ENCODE measurements around the gene KRTAP10-2. TPM values are rescaled to one million over a fixed set of nuclear protein-coding genes. Genes with fewer than 3 reads are reported as not detected.
A peak's percentile ranks its signal among the peaks of the same experiment; 100 is the strongest.

The KRTAP10-2 gene
- total RNA-seq, 1 donor from 2014 or later, result not detected

DNA sequence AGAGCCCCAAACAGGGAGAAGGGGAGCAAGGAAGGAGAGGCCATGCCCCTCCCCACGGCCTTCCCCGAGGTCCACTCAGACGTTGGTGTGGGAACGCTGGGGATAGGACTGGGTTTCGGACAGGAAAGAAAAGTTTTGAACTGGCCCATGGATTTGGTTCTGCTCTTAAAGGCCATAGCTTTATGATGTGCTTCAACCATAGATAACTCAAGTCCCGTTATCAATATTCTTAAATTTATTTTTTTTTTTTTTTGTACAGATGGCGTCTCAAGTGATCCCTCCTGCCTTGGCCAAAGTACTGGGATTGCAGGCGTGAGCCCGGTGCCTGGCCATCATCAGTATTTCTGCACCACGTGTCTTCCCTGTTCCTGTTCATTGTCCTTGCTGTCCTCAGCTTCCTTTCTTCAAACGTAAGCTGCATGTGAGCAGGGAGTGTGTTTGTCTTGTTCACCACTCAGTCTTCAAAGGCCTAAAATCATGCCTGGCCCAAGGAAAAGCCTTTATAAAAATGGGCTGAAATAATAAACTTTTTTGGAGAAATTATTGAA, 10.5 kb downstream of the KRTAP10-2 start:
- H3K36me3 Mint-ChIP-seq (ENCODE audit: low read depth, unreplicated experiment), result peaks cover 4% of the 10 kb centered on the region
- peak overlapping the region; percentile 39 for H3K4me3 Mint-ChIP-seq (ENCODE audit: unreplicated experiment)
- H3K27me3 Mint-ChIP-seq (ENCODE audit: unreplicated experiment), result peaks cover 6% of the 10 kb centered on the region

DNA sequence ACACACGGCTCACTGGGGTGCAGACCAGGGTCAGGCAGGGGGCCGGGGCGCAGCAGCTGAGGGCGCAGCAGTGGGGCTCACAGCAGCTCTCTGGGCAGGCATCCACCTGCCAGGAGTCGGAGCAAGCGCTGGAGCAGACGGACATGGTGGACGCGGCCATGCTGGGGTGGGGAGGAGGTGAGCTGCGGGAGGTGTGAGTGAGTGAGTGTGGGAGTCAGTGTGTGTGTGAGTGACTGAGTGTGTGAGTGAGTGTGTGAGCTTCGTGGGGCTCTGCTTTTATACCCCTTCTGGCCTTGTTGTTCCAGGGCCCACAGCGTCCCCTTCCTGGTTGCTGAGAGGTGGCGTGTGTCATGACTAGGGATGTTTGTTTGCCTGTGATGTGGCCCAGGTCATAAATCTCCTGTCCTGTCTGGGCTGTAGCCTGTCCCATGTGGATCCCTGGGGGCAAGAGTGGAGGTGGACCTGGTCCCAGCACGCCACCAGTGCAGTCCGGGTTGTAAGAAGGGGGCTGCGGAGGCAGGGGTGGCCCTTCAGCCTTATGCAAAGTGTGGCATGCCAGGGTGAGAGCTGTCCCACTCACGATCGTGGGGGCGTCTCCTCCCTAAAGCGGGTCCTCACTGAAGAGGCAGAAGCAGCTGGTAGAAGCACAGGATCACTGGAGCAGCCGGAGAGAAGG, 11.2 kb downstream of the KRTAP10-2 start, which contains the start of gene KRTAP10-1:
Gene KRTAP10-1 (minus strand): TSS at position 205 of the 676 bp plus-strand sequence. CDS start 45 bp downstream, at position 160.
- H3K4me3 Mint-ChIP-seq (ENCODE audit: unreplicated experiment), result peak within 1 kb of the TSS; percentile 39
- no peaks in the 10 kb centered on the region for H3K4me1 Mint-ChIP-seq (ENCODE audit: unreplicated experiment)
- H3K36me3 Mint-ChIP-seq (ENCODE audit: low read depth, unreplicated experiment), result peaks cover 4% of the 10 kb centered on the region
- TF ChIP-seq, protein P1, sequence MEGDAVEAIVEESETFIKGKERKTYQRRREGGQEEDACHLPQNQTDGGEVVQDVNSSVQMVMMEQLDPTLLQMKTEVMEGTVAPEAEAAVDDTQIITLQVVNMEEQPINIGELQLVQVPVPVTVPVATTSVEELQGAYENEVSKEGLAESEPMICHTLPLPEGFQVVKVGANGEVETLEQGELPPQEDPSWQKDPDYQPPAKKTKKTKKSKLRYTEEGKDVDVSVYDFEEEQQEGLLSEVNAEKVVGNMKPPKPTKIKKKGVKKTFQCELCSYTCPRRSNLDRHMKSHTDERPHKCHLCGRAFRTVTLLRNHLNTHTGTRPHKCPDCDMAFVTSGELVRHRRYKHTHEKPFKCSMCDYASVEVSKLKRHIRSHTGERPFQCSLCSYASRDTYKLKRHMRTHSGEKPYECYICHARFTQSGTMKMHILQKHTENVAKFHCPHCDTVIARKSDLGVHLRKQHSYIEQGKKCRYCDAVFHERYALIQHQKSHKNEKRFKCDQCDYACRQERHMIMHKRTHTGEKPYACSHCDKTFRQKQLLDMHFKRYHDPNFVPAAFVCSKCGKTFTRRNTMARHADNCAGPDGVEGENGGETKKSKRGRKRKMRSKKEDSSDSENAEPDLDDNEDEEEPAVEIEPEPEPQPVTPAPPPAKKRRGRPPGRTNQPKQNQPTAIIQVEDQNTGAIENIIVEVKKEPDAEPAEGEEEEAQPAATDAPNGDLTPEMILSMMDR (IDR thresholded peaks at IDR 0.05; ENCODE audit: unreplicated experiment), result no peak
- DNase-seq (ENCODE audit: low spot score), result no peak
- H3K27me3 Mint-ChIP-seq (ENCODE audit: unreplicated experiment), result peaks cover 6% of the 10 kb centered on the region
- no peak within 1 kb of the TSS for H3K27ac Mint-ChIP-seq (ENCODE audit: unreplicated experiment)
- no peaks in the 10 kb centered on the region for H3K9me3 Mint-ChIP-seq (ENCODE audit: unreplicated experiment)

More for the DNA sequence above, 10.5 kb downstream of the KRTAP10-2 start:
- no peaks in the 10 kb centered on the region for H3K9me3 Mint-ChIP-seq (ENCODE audit: unreplicated experiment)
- TF ChIP-seq, protein P1 (IDR thresholded peaks at IDR 0.05; ENCODE audit: unreplicated experiment), result no peak
- H3K27ac Mint-ChIP-seq (ENCODE audit: unreplicated experiment), result no peak overlapping the region
- no peaks in the 10 kb centered on the region for H3K4me1 Mint-ChIP-seq (ENCODE audit: unreplicated experiment)
- no peak for DNase-seq (ENCODE audit: low spot score)

DNA sequence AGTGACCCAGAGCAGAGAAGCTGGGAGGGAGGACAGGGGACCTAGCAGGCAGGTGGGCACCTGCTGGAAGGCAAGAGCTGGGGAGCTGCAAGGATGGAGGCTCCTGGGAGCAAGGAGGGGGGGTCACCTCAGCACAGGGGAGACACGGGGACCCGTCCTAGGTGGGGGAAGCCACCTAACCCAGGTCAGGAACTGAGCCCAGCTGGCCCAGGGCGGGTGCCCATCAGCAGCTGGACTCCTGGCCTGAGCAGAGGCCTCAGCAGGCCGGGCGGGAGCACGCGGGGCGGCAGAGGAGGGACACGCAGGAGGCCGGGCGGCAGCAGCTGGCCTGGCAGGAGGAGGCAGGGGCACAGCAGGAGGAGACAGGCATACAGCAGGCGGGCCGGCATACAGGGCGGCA, 12.3 kb downstream of the KRTAP10-2 start:
- DNase-seq (ENCODE audit: low spot score), result no peak
- no peaks in the 10 kb centered on the region for H3K9me3 Mint-ChIP-seq (ENCODE audit: unreplicated experiment)
- H3K27ac Mint-ChIP-seq (ENCODE audit: unreplicated experiment), result no peak overlapping the region
- H3K27me3 Mint-ChIP-seq (ENCODE audit: unreplicated experiment), result peaks cover 10% of the 10 kb centered on the region
- peaks cover 8% of the 10 kb centered on the region for H3K36me3 Mint-ChIP-seq (ENCODE audit: low read depth, unreplicated experiment)
- no peaks in the 10 kb centered on the region for H3K4me1 Mint-ChIP-seq (ENCODE audit: unreplicated experiment)
- no peak overlapping the region for H3K4me3 Mint-ChIP-seq (ENCODE audit: unreplicated experiment)
- TF ChIP-seq, protein P1 (IDR thresholded peaks at IDR 0.05; ENCODE audit: unreplicated experiment), result no peak

DNA sequence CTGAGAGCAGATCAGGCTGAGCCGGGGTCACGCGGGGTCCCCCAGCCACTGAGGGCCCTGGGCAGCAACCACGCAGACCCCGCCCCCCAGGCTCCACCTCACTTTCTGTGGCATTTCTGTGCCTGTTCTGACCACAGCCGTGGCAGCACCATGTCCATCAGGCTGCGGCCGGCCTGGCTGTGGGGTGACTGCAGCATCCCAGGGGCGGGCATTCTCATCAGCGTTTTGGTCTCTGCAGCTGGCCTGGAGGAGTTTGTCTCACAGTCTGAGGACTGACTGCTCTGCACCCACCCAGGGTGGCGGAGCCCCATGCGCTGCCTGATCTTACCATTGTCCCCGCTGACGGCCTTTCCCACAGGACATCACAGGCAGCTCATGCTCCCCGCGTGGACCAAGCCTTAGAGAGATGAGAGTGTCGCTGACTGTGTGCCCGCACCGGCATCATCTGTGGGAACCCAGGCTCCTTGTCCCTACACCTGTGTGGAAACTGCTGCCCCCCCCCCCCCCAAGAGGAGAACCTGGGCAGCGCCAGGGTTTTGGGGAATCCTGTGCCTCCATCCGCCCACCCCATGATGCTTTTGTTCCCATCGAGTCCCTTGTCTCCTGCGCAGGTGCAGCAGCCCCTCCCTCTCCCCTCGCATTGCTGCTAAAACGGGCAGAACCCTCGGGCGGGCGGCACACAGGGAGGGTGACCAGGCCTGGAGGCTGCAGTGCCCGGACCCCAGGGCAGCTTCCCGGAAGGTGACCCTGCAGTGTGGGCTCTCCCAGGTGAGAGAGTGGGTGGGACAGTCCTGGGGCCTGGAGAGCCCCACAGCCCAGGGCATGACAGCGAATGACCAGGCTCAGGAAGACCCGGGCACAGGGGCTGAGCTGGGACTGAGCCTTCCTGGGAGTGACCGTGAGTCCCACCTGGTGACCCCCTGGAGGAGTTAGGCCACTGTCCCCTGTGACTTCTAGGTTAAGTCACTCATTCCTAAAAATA, 13.1 kb downstream of the KRTAP10-2 start:
- Mint-ChIP-seq H3K36me3 (ENCODE audit: low read depth, unreplicated experiment) (peaks cover 8% of the 10 kb centered on the region), H3K27ac (ENCODE audit: unreplicated experiment) (no peak overlapping the region), H3K9me3 (ENCODE audit: unreplicated experiment) (no peaks in the 10 kb centered on the region), H3K27me3 (ENCODE audit: unreplicated experiment) (peaks cover 10% of the 10 kb centered on the region), H3K4me1 (ENCODE audit: unreplicated experiment) (no peaks in the 10 kb centered on the region), H3K4me3 (ENCODE audit: unreplicated experiment) (no peak overlapping the region)
- DNase-seq (ENCODE audit: low spot score), result no peak
- TF ChIP-seq, protein P1 (IDR thresholded peaks at IDR 0.05; ENCODE audit: unreplicated experiment), result no peak

All from endothelial cell (in vitro differentiated cells).